ENCODE results near the gene CCNF.

CCNF gene

GRCh38 chr16:2457946-2458345 is 28.7 kb downstream of the CCNF start:
- H3K4me3 ChIP-seq (ENCODE audit: low read depth, low read length) = no peak overlapping the region
- H2AFZ ChIP-seq (ENCODE audit: low read length, unreplicated experiment) = no peak overlapping the region
- H3K27ac ChIP-seq (ENCODE audit: low read depth, low read length) = no peak overlapping the region
- peaks cover 8% of the 10 kb centered on the region for H3K79me2 ChIP-seq (ENCODE audit: control insufficient read depth, insufficient read depth, low read length, unreplicated experiment)
- no peaks in the 10 kb centered on the region for H3K27me3 ChIP-seq (ENCODE audit: insufficient read depth, low read length)
- H3K4me1 ChIP-seq (ENCODE audit: control insufficient read depth, insufficient read depth, low read length, unreplicated experiment) = peaks cover 8% of the 10 kb centered on the region
- peaks cover 7% of the 10 kb centered on the region; the same call in 1 of the 2 replicates for H3K36me3 ChIP-seq (ENCODE audit: insufficient read depth, low read length)

DNA sequence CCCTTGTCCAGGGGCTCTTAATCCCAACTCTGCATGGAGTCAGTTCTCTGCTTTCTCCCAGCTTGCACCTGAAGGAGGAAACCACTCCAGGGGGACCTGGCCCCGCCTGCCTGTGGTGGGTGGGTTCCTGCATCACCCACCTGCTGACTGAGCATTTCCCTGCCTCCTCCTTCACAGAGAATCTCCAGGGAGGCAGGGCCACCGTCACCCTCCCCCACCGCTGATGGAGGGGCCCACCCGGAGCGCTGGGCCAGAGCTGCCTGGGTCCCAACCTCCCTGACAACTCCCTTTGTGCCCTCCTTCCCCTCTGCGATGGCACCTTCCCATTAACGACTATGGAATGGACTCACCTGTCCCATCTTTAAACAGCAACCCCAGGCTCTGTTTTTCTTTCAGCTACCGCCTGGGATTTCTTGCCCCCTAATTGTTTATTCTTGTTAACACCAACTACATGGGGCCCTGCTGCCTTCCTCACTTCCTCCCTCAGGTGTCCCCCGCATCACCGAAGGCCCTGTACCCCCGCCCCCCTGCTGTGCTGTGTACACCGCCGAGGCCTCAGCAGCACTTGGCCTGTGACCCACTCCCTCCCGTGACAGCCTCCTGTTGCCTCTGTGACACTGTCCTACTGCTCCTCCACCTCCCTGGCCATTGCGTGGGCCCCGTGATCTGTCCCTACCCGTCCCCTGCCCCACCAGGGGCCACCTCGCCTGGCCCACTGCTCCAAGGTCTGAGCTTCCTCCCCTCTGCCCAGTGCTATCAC is 29.8 kb downstream of the CCNF start:
- Histone ChIP-seq H3K4me1 (ENCODE audit: control insufficient read depth, insufficient read depth, low read length, unreplicated experiment) (peaks cover 12% of the 10 kb centered on the region), H3K27ac (ENCODE audit: low read depth, low read length) (no peak overlapping the region), H3K36me3 (ENCODE audit: insufficient read depth, low read length) (peaks cover 1% of the 10 kb centered on the region; the same call in 1 of the 2 replicates), H2AFZ (ENCODE audit: low read length, unreplicated experiment) (peak overlapping the region; percentile 41), H3K27me3 (ENCODE audit: insufficient read depth, low read length) (no peaks in the 10 kb centered on the region), H3K79me2 (ENCODE audit: control insufficient read depth, insufficient read depth, low read length, unreplicated experiment) (peaks cover 8% of the 10 kb centered on the region), H3K4me3 (ENCODE audit: low read depth, low read length) (peak overlapping the region; percentile 78)

- Histone ChIP-seq H3K79me2 (ENCODE audit: control insufficient read depth, insufficient read depth, low read length, unreplicated experiment) (peaks cover 8% of the 10 kb centered on the region), H3K36me3 (ENCODE audit: insufficient read depth, low read length) (no peaks in the 10 kb centered on the region), H3K4me3 (ENCODE audit: low read depth, low read length) (peak within 1 kb of the TSS; percentile 78), H3K27me3 (ENCODE audit: insufficient read depth, low read length) (no peaks in the 10 kb centered on the region), H2AFZ (ENCODE audit: low read length, unreplicated experiment) (peak within 1 kb of the TSS; percentile 41), H3K4me1 (ENCODE audit: control insufficient read depth, insufficient read depth, low read length, unreplicated experiment) (peaks cover 12% of the 10 kb centered on the region), H3K27ac (ENCODE audit: low read depth, low read length) (no peak within 1 kb of the TSS)
Observed at GRCh38 chr16:2459647-2460390, 30.6 kb downstream of the CCNF start, which contains the start of gene TEDC2. TEDC2 (plus strand) TSS chr16:2460109; CDS start chr16:2460145, 36 bp downstream.

DNA sequence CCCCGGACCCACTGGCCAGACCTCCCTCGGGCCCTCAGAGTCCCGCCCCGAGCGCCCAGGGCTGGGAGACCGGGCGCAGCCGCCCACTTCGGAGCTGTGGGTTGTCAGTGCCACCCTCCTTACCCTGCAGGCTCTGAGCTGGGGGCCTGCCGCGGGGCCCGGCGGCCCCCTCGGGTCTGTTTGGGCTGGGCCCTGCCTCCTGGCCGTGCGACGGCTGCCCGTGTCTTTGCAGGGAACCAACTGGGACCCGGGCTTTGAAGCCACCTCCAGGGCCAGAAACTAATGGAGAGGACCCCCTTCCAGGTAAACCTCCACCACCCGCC is 31.1 kb downstream of the CCNF start:
- peak overlapping the region; percentile 78 for H3K4me3 ChIP-seq (ENCODE audit: low read depth, low read length)
- H3K4me1 ChIP-seq (ENCODE audit: control insufficient read depth, insufficient read depth, low read length, unreplicated experiment) = peaks cover 12% of the 10 kb centered on the region
- no peak overlapping the region for H3K27ac ChIP-seq (ENCODE audit: low read depth, low read length)
- H3K79me2 ChIP-seq (ENCODE audit: control insufficient read depth, insufficient read depth, low read length, unreplicated experiment) = peaks cover 8% of the 10 kb centered on the region
- no peak overlapping the region for H2AFZ ChIP-seq (ENCODE audit: low read length, unreplicated experiment)
- no peaks in the 10 kb centered on the region for H3K36me3 ChIP-seq (ENCODE audit: insufficient read depth, low read length)
- no peaks in the 10 kb centered on the region for H3K27me3 ChIP-seq (ENCODE audit: insufficient read depth, low read length)

DNA sequence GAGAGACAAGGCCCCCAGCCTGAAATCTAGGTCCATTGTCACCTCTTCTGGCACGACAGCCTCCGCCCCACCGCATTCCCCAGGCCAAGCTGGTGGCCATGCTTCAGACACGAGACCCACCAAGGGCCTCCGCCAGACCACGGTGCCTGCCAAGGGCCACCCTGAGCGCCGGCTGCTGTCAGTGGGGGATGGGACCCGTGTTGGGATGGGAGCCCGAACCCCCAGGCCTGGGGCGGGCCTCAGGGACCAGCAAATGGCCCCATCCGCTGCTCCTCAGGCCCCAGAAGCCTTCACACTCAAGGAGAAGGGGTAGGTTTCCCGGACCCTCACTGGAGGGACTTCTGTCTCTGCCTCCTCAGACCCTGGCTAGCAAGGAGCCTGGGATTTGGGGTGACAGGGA is 31.7 kb downstream of the CCNF start:
- peaks cover 8% of the 10 kb centered on the region for H3K79me2 ChIP-seq (ENCODE audit: control insufficient read depth, insufficient read depth, low read length, unreplicated experiment)
- no peak overlapping the region for H3K27ac ChIP-seq (ENCODE audit: low read depth, low read length)
- H3K36me3 ChIP-seq (ENCODE audit: insufficient read depth, low read length) = no peaks in the 10 kb centered on the region
- peak overlapping the region; percentile 78 for H3K4me3 ChIP-seq (ENCODE audit: low read depth, low read length)
- H2AFZ ChIP-seq (ENCODE audit: low read length, unreplicated experiment) = no peak overlapping the region
- H3K27me3 ChIP-seq (ENCODE audit: insufficient read depth, low read length) = no peaks in the 10 kb centered on the region
- peaks cover 12% of the 10 kb centered on the region for H3K4me1 ChIP-seq (ENCODE audit: control insufficient read depth, insufficient read depth, low read length, unreplicated experiment)

GRCh38 chr16:2462031-2462866 is 33.0 kb downstream of the CCNF start:
- Histone ChIP-seq H3K27me3 (ENCODE audit: insufficient read depth, low read length) (no peaks in the 10 kb centered on the region), H3K4me3 (ENCODE audit: low read depth, low read length) (no peak overlapping the region), H3K27ac (ENCODE audit: low read depth, low read length) (no peak overlapping the region), H3K4me1 (ENCODE audit: control insufficient read depth, insufficient read depth, low read length, unreplicated experiment) (peaks cover 15% of the 10 kb centered on the region), H3K79me2 (ENCODE audit: control insufficient read depth, insufficient read depth, low read length, unreplicated experiment) (peaks cover 8% of the 10 kb centered on the region), H2AFZ (ENCODE audit: low read length, unreplicated experiment) (no peak overlapping the region), H3K36me3 (ENCODE audit: insufficient read depth, low read length) (no peaks in the 10 kb centered on the region)

- Histone ChIP-seq H3K4me3 (ENCODE audit: low read depth, low read length) (no peak overlapping the region), H3K36me3 (ENCODE audit: insufficient read depth, low read length) (no peaks in the 10 kb centered on the region), H3K27ac (ENCODE audit: low read depth, low read length) (no peak overlapping the region), H2AFZ (ENCODE audit: low read length, unreplicated experiment) (no peak overlapping the region), H3K79me2 (ENCODE audit: control insufficient read depth, insufficient read depth, low read length, unreplicated experiment) (peaks cover 8% of the 10 kb centered on the region), H3K4me1 (ENCODE audit: control insufficient read depth, insufficient read depth, low read length, unreplicated experiment) (peaks cover 26% of the 10 kb centered on the region), H3K27me3 (ENCODE audit: insufficient read depth, low read length) (no peaks in the 10 kb centered on the region)
Observed at GRCh38 chr16:2464333-2464732, 35.1 kb downstream of the CCNF start.

DNA sequence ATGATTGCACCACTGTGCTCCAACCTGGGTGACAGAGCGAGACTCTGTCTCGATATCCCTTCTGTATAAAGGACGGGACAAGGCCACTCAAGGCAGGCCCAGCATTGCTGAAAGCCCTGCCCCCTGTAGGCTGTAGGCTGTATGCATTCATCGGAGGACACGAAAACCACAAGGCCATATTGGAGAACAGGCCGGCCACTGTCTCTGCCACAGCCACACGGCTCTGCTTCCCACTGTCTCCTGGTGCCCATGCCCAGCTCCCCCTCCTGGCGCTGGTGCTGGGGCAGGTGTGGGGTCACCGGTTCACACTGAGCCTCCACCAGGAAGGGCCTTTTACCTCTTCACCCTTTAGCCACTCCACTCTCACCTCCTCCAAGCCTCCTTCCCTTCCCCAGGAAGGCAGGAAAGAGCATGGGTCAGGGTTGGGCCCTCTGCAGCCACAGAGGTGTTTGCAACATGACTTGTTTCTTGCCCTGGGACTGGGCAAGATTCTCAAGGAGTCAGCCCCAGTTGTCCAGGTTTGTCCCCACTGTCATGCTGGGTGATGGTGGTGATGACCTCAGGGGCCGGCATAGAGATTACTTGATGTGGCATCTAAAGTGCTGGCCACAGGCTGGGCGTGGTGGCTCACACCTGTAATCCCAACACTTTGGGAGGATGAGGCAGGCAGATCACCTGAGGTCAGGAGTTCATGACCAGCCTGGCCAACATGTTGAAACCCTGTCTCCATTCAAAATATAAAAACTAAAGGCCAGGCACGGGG is 36.6 kb downstream of the CCNF start:
- Histone ChIP-seq H3K4me3 (ENCODE audit: low read depth, low read length) (no peak overlapping the region), H3K36me3 (ENCODE audit: insufficient read depth, low read length) (no peaks in the 10 kb centered on the region), H2AFZ (ENCODE audit: low read length, unreplicated experiment) (no peak overlapping the region), H3K4me1 (ENCODE audit: control insufficient read depth, insufficient read depth, low read length, unreplicated experiment) (peaks cover 23% of the 10 kb centered on the region), H3K27me3 (ENCODE audit: insufficient read depth, low read length) (no peaks in the 10 kb centered on the region), H3K27ac (ENCODE audit: low read depth, low read length) (no peak overlapping the region), H3K79me2 (ENCODE audit: control insufficient read depth, insufficient read depth, low read length, unreplicated experiment) (peaks cover 2% of the 10 kb centered on the region)

DNA sequence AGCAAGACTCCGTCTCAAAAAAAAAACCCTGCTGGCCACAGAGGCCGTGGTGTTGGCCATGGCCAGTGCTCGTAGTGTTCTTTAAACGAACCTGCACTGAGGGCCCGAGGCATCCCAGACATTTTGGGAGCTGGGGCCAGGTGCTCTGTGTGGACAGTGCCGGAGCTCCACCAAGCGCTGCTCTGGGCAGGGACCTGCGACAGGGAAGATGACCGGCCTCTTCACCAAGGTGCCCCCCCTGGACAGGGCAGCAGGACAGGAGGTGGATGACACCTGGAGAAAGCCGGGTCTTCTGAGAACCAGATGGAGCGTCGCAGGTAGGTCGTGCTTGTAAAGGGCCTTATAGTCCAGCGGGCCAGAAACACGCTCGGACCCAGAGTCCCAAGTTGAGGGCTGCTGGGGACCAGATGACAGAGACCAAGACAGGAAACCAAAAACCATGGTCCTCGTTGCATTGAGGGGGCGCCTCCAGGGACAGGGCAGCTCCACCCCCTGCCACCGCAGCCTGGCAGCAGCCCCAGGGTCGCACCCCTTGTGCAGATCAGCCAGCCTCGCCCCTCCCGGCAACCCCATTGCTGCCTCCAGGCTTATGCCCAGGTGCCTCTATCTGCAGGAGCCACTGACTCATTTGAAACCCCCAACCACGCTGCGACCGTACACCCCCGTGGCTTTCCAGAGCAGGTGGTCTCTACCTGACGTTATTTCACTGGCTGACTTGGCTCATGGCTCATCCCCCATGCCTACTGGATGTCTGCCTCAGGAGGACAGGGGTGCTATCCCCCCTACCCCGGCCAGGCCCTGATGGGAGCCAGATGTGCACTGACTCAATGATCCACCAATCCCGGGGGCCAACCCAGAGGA is 37.6 kb downstream of the CCNF start:
- no peaks in the 10 kb centered on the region for H3K36me3 ChIP-seq (ENCODE audit: insufficient read depth, low read length)
- H3K4me1 ChIP-seq (ENCODE audit: control insufficient read depth, insufficient read depth, low read length, unreplicated experiment) = peaks cover 22% of the 10 kb centered on the region
- peak overlapping the region; percentile 92 for H3K4me3 ChIP-seq (ENCODE audit: low read depth, low read length)
- no peaks in the 10 kb centered on the region for H3K27me3 ChIP-seq (ENCODE audit: insufficient read depth, low read length)
- H3K79me2 ChIP-seq (ENCODE audit: control insufficient read depth, insufficient read depth, low read length, unreplicated experiment) = no peaks in the 10 kb centered on the region
- H2AFZ ChIP-seq (ENCODE audit: low read length, unreplicated experiment) = peak overlapping the region; percentile 60
- H3K27ac ChIP-seq (ENCODE audit: low read depth, low read length) = no peak overlapping the region; the same call in 1 of the 2 replicates

All from ACC112 (cell line).